Tibial artery (tissue), 4 donors: ENCODE measurements around the gene ADGRL3.
A peak's percentile ranks its signal among the peaks of the same experiment; 100 is the strongest.
"Not testable (repeated sequence)": the region's sequence is repeated elsewhere in the genome, so short reads cannot be mapped to it uniquely, and the experiment has no call there.

Experiments
- DNase-seq, 2 donors: peaks; one replicate each; pipeline ENCODE4 v3.0.0-alpha.2; 2019
- H3K27ac ChIP-seq, 2 donors: fragments of 200-600 bp; sonication (generic) in 1 of 2; 1 replicate in 1 of 2; 2 replicates in 1 of 2; pipeline ENCODE4 v1.5.1; 2018 to 2019; ENCODE audit warnings: mild to moderate bottlenecking in 1 of 2
- H3K27me3 ChIP-seq, 2 donors: fragments of 200-600 bp; sonication (generic) in 1 of 2; one replicate each; pipeline versions ENCODE4 v1.5.1 to v1.6.0; 2016 to 2019
- H3K36me3 ChIP-seq, 3 donors: fragments of 200-600 bp; sonication (generic) in 2 of 3; one replicate each; pipeline ENCODE4 v1.5.1; 2016 to 2019; ENCODE audit warnings: mild to moderate bottlenecking in 2 of 3
- H3K4me1 ChIP-seq, 4 donors: fragments of 200-600 bp; sonication (generic) in 2 of 4; 1 replicate in 3 of 4; 2 replicates in 1 of 4; pipeline ENCODE4 v1.5.1; 2016 to 2019
- H3K4me3 ChIP-seq, 2 donors: fragments of 200-600 bp; sonication (generic) in 1 of 2; 1 replicate in 1 of 2; 2 replicates in 1 of 2; pipeline ENCODE4 v1.5.1; 2018 to 2019; ENCODE audit warnings: mild to moderate bottlenecking in 2 of 2
- H3K9me3 ChIP-seq, 3 donors: fragments of 200-600 bp; sonication (generic) in 1 of 3; one replicate each; pipeline ENCODE4 v1.5.1; 2016 to 2019
- intact Hi-C: fragments of 100-400 bp; cut with DNase I; formaldehyde crosslinking; loops from one replicate; pipeline ENCODE4 v1.15.0; 2023; ENCODE audit warnings: low total_unique reads
- TF ChIP-seq, protein P1 (sequence below), 2 experiments: fragments of 200-600 bp in 1 of 2; fragments of 450-650 bp in 1 of 2; IDR thresholded peaks; one replicate each; pipeline ENCODE4 v1.5.1; 2017 to 2019; ENCODE audit warnings: antibody characterized with exemption in 2 of 2, mild to moderate bottlenecking in 1 of 2, moderate library complexity in 1 of 2

ADGRL3 gene

DNA sequence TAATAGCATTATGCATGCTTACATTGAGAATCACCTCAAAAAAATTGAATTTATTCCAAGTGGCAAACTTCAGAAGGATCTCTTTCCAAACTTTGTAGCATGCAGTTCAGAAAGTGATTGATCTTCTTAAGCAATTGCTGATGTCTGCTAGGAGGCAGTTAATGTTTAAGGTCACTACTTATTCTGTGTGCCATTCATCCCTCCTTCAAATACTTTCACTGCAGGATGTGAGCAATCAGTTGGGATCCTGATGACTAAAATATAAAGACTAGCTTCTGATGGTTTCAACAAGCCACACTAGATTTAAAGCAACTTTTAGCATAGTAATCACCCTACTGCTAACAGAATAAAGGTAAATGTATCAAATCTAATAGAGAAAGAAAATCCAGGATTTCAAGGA, 414.1 kb downstream of the ADGRL3 start:
- H3K4me3 ChIP-seq, result no peak overlapping the region
- TF ChIP-seq, protein P1, sequence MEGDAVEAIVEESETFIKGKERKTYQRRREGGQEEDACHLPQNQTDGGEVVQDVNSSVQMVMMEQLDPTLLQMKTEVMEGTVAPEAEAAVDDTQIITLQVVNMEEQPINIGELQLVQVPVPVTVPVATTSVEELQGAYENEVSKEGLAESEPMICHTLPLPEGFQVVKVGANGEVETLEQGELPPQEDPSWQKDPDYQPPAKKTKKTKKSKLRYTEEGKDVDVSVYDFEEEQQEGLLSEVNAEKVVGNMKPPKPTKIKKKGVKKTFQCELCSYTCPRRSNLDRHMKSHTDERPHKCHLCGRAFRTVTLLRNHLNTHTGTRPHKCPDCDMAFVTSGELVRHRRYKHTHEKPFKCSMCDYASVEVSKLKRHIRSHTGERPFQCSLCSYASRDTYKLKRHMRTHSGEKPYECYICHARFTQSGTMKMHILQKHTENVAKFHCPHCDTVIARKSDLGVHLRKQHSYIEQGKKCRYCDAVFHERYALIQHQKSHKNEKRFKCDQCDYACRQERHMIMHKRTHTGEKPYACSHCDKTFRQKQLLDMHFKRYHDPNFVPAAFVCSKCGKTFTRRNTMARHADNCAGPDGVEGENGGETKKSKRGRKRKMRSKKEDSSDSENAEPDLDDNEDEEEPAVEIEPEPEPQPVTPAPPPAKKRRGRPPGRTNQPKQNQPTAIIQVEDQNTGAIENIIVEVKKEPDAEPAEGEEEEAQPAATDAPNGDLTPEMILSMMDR (IDR thresholded peaks at IDR 0.05), result no peak
- no peaks in the 10 kb centered on the region for H3K36me3 ChIP-seq
- H3K4me1 ChIP-seq, result peaks cover 0 to 23% (median 0%) of the 10 kb centered on the region in 4 donors
- H3K27ac ChIP-seq, result no peak overlapping the region
- no peaks in the 10 kb centered on the region for H3K27me3 ChIP-seq
- H3K9me3 ChIP-seq, result no peaks in the 10 kb centered on the region
- intact Hi-C loops, result no loop called here
- DNase-seq, result no peak

DNA sequence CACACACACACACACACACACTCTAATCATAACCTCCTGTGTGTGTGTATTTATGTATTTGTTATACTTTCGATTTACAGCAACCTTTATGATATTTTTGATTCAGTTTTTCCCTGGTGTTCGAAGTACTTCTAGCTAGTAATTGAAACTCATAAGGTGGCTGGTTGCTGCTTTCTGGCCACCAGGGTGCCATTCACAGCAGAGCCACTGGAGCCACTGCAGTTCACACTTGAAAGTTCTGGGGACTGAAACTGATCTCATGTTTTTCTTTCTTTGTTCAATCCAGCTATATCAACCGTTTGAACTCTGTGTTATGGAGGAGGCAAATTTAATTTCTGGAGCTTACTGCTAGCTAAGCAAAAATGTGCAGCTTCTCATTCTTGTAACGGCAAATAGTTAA, 419.4 kb downstream of the ADGRL3 start:
- Histone ChIP-seq H3K27me3 (no peaks in the 10 kb centered on the region), H3K9me3 (no peaks in the 10 kb centered on the region), H3K4me3 (no peak overlapping the region), H3K36me3 (no peaks in the 10 kb centered on the region), H3K4me1 (peaks cover 0 to 20% (median 2%) of the 10 kb centered on the region in 4 donors), H3K27ac (peak overlapping the region in 1 of 2 donors; percentile 38)
- no peak for DNase-seq
- TF ChIP-seq, protein P1 (IDR thresholded peaks at IDR 0.05), result peak; percentile 42 to 46
- intact Hi-C loops, result no loop called here

DNA sequence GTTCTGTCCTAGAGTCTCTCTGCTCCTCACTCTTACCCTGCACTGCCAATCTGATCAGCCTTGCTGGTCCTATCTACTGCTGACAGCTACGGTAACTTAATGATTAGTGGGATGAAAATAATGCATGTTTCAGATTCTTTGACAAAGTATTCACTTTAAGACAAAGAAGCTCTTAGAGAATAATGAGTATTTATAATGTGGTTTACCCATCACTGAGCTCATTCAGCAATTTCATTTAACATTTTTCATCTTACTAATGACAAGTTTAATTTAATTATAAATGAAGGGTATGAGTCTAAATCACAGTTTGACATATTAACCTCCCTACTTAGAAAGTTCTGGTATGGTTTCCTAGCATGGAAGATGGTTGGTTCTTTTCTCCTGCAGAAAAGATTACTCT, 428.2 kb downstream of the ADGRL3 start:
- H3K27me3 ChIP-seq, result no peaks in the 10 kb centered on the region
- no peak overlapping the region for H3K27ac ChIP-seq
- intact Hi-C loops, result no loop called here
- TF ChIP-seq, protein P1 (IDR thresholded peaks at IDR 0.05), result no peak
- H3K4me3 ChIP-seq, result no peak overlapping the region
- H3K4me1 ChIP-seq, result peaks cover 0 to 3% (median 0%) of the 10 kb centered on the region in 4 donors
- DNase-seq, result no peak
- no peaks in the 10 kb centered on the region for H3K36me3 ChIP-seq
- no peaks in the 10 kb centered on the region for H3K9me3 ChIP-seq

DNA sequence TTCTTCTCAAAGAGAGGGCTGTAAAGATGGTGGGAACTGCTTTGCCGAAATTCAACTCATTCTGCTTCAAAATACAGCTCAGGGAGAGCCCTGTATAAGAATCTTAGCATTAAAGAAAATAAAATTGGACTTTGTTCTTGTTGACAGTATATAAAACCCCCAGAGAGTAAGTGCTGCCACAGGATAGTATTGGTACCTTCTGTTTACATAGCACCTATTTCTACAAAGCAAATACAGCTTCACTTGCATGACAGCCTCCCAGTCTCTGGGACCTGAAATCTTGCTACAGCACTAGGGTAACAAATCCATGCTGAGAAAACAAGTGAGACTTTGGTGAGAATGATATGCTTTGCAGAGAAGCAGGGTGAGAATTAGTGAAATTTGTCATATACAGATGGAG, 428.6 kb downstream of the ADGRL3 start:
- DNase-seq, result no peak
- Histone ChIP-seq H3K36me3 (no peaks in the 10 kb centered on the region), H3K9me3 (no peaks in the 10 kb centered on the region), H3K4me1 (no peaks in the 10 kb centered on the region), H3K27me3 (no peaks in the 10 kb centered on the region), H3K4me3 (no peak overlapping the region), H3K27ac (no peak overlapping the region)
- TF ChIP-seq, protein P1 (IDR thresholded peaks at IDR 0.05), result no peak
- intact Hi-C loops, result no loop called here

DNA sequence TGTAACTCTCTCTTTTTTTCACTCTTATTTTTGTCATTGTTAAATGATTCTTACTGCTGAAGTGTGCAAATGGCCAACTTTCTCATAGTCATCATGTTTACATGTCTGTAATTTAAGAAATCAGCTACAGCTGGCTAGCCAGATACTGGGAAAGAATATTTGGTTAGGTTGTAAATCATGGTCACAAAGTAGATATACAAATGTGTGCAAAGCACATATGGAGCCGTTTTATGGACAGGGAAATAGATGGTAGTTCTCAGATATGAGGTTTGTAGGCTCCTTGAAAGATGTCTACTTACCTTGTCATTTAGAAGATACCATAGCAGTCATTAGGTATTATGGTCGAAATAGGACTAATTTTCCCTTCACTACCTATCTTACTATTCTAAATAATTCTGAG, 430.4 kb downstream of the ADGRL3 start:
- intact Hi-C loops, result no loop called here
- Histone ChIP-seq H3K27me3 (no peaks in the 10 kb centered on the region), H3K9me3 (no peaks in the 10 kb centered on the region), H3K36me3 (no peaks in the 10 kb centered on the region), H3K27ac (no peak overlapping the region), H3K4me3 (no peak overlapping the region), H3K4me1 (no peaks in the 10 kb centered on the region)
- TF ChIP-seq, protein P1 (IDR thresholded peaks at IDR 0.05), result no peak
- DNase-seq, result no peak

DNA sequence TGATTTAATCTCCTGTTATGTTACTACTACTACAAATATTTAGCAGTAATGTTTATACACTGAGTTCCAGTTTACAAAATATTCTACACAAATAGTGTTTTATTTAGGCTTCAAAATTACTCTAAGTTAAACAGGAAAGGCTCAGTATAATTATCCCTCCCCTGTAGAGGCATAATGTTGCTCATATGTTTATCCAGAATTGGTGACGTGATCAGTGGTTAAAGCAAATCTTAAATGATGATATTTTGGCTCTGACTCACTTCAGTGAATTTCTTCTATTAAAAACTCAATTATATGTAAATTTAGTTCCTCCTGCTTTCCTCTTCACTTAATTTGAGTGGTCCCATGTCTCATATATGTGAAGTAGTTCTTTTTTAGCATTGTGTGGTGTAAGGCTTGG, 438.5 kb downstream of the ADGRL3 start:
- TF ChIP-seq, protein P1 (IDR thresholded peaks at IDR 0.05), result no peak
- DNase-seq, result no peak

DNA sequence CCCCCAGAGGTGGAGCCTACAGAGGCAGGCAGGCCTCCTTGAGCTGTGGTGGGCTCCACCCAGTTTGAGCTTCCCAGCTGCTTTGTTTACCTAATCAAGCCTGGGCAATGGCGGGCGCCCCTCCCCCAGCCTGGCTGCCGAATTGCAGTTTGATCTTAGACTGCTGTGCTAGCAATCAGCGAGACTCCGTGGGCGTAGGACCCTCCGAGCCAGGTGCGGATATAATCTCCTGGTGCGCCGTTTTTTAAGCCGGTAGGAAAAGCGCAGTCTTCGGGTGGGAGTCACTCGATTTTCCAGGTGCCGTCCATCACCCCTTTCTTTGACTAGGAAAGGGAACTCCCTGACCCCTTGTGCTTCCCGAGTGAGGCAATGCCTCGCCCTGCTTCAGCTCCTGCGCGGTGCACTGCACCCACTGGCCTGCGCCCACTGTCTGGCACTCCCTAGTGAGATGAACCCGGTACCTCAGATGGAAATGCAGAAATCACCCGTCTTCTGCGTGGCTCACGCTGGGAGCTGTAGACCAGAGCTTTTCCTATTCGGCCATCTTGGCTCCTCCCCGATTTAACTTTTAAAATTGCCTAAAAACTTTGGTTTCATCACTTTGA, 446.7 kb downstream of the ADGRL3 start:
- H3K4me1 ChIP-seq, H3K9me3 ChIP-seq, intact Hi-C loops, H3K27ac ChIP-seq, H3K27me3 ChIP-seq, H3K4me3 ChIP-seq, H3K36me3 ChIP-seq, DNase-seq: not testable (repeated sequence)

More for the DNA sequence above, 438.5 kb downstream of the ADGRL3 start:
- Histone ChIP-seq H3K9me3 (no peaks in the 10 kb centered on the region), H3K4me1 (no peaks in the 10 kb centered on the region), H3K36me3 (no peaks in the 10 kb centered on the region), H3K27me3 (no peaks in the 10 kb centered on the region), H3K27ac (no peak overlapping the region), H3K4me3 (no peak overlapping the region)
- intact Hi-C loops, result no loop called here
